GM21619 (cell line): ENCODE measurements around the gene TMEM140.
"Not testable (repeated sequence)": the region's sequence is repeated elsewhere in the genome, so short reads cannot be mapped to it uniquely, and the experiment has no call there.

ENCODE experiments used
- ATAC-seq: cut with Tn5 transposase; IDR thresholded peaks from one replicate; pipeline ENCODE4 v1.9.1; 2021; ENCODE audit not compliant: unreplicated experiment

TMEM140 gene

DNA sequence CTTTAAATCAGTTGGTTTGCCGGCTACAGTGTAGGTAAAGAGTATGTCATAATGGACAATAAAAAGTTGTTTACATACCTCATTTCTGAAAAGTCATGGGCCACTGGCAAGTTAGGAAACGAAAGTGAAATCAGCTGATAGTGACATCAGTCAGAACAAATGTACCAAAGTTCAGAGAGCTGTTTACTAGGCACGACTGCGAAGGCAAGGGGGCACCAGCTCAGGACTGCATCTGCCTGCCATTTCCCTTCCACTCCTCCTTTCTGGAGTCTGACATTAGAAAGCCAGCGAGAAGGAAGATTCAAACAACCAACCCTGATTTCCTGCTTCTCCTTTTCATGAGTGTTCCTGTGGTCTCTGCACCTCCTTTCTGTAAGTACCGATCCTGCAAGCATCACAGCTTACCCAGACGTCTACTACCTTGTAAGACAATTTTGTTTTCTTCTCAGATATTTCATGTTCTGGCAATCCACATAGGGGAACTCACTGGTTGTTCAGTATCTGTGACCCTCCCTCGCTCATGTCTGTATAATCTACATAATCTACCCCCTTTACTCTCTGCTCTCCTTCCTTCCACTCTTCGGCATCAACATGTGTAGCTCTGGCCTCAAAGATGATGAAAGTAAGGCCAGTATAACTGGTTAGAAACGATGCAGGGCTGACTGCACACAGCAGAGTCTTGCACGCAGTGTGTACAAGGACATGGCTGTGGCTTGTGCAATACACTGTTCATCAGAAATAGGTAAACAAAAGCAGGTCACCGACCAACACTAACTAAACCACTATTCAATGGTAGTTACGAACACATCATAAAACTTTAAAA, at the start of gene TMEM140:
Gene TMEM140 (plus strand): TSS at position 174 of the 823 bp plus-strand sequence. CDS start 16,370 bp downstream, outside the sequence.
- ATAC-seq, result peak; percentile 67

DNA sequence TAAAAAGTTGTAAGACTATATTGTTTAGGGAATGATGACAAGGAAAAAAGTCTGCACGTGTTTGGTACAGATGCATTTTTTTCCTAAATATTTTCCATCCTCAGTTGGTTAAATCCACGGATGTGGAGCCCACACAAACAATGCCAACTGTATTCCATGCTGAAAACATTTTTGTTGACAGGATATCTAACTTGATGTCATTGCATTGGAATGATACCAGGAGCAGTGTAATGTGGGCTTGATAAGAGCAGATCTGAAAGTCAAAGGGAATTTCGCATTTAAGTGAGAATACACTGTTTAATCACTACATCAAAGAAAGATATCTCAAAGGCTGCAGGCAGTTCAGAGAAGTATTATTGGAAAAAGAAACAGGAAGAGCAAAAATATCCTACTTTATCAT, 49.5 kb upstream of the TMEM140 start:
- no peak for ATAC-seq

DNA sequence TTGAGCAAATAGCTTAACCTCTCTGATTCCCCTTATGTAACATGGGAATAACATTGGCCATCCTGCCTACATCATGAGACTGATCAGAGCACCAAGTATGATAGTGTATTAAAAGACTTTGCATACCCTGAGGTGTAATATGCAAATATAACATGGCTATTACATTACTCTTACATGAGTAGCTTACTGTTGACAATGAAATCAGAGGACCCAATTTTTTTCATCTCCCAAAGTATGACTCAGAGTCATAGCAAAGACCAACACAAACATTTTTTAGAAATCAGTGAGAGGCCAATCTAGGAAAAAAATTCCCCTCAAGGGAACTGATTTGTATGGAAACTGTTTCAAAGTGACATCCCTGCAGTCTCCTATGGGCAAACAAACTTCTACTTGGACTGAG, 47.0 kb upstream of the TMEM140 start:
- no peak for ATAC-seq

DNA sequence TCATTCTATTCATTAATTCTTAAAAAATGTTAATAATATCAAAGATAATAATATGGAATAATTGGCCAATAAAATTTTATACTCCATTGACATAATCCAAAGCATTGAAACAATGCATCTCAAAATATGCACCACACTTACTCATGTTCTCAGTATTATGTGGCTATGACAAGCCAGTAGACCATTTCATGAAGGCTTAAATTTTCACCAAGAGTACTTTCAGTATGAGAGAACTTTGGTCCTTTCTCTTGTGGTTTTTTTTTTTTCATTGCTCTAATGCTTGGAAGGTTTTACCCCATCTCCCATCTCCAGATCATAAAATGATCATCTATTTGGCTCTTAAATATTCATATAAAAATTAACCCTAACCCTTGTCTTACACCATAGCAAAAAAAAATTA, 45.5 kb upstream of the TMEM140 start:
- peak; percentile 99 for ATAC-seq

DNA sequence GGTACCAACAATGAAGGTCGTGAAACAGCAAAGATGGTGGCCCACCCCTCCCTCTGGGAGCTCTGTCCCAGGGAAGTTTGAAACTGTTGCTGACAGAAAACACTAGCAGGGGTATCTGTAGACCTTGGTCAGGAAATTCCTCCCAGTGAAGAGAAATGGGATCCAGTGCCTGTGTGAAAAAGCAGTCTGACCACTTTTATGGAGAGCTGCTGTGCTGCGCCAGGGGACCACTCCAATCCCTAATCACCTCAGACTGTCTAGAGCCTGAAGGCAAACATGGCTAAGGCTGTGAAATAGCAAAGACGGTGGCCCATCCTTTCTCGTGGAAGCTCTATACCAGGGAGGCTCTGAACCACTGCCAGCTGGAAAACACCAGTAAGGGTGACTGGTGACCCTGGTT, 38.3 kb upstream of the TMEM140 start:
- no peak for ATAC-seq

DNA sequence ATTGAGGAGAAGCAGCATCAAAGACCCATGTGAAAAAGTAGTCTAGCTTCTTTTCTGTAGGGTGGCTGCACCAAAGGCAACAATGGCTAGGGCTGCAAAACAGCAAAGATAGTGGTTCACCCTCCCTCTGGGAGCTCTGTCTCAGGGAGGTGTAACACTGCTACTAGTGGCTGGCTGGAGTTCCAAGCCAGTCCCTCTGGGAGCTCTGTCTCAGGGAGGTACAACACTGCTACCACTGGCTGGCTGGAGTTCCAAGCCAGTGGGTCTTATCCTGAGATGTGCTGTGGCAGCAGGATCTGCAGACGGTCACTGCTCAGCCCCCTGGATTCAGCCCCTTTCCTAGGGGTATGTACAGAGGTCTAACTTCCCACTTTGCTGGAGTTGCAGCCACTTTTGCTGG, 37.9 kb upstream of the TMEM140 start:
- no peak for ATAC-seq

DNA sequence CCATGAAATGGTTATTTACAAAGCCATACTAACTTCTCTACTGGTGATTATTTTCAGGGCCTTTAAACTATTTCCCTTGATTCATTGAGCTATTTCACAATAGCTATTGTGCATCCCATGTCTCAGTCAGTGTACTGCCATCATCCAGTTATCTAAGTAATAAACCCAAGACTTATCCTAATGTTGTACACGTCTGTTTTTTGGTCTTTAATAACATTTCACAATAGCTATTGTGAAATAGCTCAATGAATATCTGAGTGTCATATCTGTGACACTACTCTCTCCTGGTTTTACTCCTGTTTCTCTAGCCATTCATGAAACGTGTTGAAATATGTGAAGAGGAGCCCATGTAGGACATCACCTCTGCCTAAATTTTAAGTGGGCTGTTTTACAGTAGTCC, 36.5 kb upstream of the TMEM140 start:
- no peak for ATAC-seq

DNA sequence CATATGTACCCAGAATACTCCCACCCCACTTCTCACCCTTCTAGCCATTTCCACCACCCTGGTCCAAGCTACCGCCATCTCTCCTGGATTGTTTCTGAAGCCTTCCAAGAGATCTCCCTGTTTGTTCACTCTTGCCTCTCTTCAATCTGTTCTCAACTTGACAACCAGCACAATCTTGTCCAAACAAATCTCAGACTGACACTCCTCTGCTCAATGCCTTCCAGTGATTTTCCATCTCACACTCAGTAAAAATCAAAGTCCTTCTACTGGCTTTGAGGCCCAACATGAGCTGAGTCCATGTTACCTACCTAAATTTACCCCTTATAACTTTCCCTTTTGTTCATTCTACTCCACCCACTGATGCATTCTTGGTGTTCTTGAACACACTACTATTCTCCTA, 33.2 kb upstream of the TMEM140 start:
- ATAC-seq, result no peak

DNA sequence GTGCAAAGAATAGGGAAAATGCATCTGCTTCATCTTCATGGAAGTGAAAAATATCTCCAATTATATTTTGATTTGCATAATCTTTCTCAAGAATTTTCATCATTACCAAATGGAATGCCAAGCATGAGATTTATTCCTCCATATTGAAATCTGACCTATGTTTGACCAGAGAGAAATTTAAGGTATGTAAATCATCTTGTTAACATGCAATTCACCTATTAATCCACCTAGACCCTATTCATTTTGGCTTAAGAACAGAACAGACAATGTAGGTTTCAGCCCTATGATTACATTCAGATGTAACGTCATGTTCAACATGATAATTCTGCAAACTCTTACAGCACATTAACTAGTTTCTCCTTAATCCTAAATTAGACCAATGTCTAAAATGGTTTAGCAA, 30.8 kb upstream of the TMEM140 start:
- no peak for ATAC-seq

DNA sequence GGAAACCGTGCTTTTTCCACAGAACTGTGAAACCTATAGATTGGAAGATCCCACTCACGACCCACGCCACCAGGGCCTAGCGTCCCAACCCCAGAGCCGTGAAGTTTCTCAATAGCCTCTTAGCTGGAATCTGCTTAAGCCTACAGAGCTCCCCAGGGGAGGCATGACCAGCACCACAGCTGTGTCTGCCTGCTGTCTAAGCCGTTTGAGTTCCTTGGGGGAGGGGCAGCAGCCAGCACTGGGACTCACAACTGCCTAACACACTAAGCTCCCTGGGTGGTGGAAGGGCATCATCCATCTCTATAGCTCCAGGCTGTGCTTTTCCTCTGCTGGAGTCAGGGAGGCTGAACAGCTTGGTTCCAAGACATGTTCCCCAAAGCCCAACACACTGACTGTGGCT, 26.0 kb upstream of the TMEM140 start:
- ATAC-seq, result no peak

DNA sequence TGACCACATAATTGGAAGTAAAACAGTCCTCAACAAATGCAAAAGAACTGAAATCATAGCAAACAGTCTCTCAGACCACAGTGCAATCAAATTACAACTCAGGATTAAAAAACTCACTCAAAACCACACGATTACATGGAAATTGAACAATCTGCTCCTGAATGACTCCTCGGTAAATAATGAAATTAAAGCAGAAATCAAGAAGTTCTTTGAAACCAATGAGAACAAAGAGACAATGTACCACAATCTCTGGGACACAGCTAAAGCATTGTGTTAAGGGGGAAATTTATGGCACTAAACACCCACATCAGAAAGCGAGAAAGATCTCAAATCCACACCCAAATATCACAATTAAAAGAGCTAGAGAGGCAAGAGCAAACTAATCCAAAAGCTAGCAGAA, 23.2 kb upstream of the TMEM140 start:
- not testable (repeated sequence) for ATAC-seq

DNA sequence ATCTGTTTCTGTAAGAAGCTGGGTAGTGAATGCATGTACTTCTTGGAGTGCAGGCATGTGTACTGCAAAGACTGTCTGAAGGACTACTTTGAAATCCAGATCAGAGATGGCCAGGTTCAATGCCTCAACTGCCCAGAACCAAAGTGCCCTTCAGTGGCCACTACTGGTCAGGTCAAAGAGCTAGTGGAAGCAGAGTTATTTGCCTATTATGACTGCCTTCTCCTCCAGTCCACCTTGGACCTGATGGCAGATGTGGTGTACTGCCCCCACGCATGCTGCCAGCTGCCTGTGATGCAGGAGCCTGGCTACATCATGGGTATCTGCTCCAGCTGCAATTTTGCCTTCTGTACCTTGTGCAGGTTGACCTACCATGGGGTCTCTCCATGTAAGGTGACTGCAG, 18.9 kb upstream of the TMEM140 start:
- no peak for ATAC-seq

DNA sequence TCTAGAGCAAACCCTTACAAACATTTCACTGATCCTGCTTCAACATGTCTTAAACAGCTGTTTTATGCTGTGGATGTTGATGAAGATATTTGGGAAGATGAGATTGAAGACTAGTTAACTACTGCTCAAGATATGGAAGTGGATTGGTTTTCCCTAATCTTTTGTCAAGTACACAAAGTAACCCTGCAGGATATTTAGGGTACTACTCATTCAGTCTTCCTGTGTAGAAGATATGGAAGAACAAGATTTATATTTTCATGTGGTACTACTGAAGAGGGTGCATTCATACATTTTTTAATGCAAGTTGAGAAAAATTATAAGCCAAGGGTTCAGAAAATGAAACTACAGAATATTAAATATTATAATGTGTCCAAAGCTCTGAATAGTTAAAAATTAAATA, 18.3 kb upstream of the TMEM140 start:
- ATAC-seq, result no peak

DNA sequence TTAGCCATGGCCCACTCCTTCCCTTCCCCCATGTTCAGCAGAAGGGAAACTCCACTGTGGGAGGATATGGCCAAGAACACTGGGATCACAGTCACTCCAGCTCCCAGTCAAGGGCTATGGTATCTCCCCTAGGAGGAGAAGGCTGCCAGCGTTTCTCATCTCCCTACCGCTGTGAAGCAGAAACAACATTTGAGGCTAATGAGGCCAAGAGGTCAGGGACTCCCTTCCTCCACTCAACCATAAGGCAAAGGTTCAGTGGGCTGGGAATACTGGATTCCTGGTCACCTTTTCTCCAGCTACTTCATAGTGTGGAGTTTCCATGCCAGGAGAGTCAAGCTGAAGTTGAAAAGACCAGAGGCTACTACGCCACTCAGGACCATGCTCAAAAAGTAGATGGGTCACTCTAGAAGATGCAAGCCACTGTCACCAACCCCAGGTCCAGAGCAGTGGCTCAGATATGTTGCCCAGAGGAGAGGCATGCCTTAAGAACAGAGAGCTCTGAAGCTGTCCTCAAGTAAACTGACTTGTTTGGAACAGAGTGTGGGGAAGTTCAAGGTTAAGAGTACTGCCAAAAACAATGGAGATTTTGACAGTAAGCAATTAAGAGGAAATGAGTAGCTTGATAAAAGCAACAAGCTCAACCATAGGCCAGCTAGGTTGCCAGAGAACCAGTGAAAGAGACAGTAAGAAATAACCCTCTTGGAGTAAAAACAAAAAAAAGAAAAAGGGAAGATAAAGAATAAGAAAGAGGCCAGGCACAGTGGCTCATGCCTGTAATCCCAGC, 3.8 kb upstream of the TMEM140 start:
- ATAC-seq, result no peak

DNA sequence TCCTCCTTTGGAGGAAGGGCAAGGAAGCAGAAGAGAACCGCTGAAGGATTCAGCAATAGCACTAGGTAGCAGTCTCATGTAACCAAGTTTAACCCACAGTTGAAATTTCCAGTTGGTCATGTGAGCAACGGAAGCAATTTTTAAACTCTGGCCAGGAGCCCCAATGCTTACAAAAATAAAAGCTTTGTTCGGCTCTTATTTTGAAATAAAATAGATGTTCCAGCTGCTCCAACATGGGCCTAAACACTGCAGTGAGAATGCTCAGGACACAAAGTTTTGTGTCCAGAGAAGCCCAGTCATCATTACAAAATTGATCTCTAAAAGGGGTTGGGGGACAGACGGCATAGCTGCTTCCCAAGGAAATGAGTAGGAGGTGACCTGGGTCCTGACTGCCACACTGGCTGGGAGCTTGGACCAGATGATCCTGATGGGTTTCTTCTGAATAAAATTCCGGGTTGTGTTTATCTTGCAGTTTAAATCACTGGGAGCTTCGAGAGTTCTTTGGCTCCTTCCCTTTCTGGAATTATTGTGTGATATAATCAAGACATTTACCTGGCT, 452 bp upstream of the TMEM140 start:
- no peak for ATAC-seq

DNA sequence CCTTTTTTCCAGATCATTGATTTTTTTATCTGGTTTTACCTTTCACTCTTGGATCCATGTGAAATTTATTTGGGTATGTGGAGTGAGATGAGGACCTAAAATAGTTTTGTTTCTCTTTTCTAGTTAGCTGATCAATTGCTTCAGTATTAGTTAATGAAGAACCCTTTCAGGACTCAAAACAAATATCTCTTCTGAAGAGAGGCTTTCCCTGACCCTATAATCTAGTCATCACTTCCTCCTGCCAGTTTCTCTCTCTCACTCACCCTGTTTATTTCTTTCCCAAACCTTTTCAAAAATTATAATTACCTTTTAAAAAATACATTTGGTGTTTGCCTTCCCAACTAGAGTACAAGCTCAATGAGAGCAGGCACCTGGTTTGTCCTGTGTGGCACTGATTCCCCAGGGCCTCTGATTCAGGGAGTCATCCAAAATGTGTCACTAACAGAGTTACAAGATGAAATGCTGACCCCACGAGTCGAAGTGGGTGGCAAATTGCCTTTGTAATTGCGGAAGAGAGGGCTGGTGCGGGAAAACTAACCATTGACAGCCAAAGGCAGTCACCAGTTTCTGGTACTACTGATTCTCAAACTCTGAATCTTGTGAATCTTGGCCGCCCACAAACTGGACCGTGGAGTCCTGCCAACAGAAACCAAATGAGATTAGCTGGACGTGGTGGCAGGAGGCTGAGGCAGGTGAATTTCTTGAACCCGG, 2.4 kb downstream of the TMEM140 start:
- ATAC-seq, result no peak

DNA sequence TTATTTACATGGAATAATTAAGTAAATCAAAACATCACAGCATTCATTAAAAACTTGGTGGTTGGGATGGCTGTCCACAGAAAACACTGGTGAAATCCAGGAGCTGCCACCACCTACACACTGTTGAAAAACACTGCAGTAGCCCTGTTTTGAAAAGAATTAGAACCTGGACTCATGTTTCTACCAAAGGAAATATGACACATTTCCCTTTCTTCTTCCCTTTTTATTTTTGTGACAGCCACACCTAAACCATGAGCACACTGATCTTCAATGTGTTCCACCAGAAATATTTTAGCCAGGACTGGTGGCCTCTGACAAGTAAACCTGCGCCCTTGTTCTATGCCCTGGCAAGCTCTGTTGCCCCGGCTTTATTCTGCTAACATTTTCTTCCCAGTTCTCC, 3.3 kb downstream of the TMEM140 start:
- no peak for ATAC-seq

DNA sequence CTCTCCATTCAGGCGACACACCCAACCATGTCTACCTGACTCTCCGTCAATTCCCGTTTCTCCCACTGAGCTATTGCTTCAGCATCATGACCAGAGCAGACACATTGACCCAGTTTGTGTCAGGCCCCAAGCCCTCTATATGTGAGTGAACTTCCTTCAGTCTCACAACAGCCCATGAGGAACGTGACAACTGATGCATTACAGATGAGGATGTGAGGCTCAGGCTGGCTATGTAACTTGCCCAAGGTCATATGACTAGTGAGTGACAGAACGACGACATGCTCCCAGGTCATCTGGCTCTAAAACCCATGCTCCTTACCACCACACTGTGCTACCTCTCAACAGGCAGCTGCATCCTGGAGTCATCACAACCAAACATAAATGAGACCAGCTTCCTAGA, 3.7 kb downstream of the TMEM140 start:
- no peak for ATAC-seq

DNA sequence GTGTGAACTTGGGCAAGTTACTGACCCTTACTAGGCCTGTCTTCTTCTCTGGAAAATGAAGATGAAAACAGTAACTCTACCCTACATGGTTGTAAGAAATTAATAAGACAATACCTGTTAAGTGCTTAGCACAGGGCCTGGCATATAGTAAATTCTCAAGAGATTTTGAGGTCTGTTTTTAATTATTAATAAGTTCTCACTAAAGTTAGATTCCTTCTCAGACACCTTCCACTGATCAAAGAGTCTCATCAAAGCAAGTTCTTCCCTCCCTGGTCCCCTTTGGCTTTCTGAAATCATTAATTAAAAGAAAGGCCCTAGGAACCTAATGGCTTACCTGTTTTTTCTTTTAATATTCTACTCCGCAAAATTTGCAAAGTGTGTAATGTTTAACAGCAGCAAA, 4.6 kb downstream of the TMEM140 start:
- no peak for ATAC-seq

DNA sequence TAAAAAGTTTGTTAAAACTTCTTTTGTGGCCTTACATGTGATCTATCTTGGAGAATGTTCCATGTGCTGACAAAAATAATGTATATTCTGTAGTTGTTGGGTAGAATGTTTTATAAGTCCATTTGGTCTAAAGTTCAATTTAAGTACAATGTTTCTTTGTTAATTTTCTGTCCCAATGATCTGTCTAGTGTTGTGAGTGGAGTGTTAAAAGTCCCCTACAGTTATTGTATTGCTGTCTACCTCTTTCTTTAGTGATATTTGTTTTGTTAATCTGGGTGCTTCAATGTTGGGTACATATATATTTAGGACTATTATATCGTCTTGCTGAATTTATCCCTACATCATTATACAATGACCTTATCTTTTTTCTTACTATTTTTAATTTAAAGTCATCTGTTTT, 6.9 kb downstream of the TMEM140 start:
- ATAC-seq, result no peak

DNA sequence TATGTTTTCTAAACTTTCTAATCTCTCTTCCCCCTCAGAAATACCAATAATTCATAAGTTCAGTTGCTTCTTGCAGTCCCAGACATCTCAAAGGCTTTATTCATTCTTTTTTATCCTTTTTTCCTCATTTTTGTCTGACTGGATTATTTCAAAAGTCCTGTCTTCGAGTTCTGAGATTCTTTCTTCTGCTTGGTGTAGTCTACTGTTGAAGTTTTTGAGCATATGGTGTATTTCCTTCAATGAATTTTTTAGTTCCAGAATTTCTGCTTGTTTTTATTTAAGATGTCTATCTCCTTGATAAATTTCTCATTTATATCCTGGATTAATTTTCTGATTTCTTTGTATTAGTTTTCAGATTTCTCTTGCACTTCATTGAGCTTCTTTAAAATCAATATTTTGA, 8.4 kb downstream of the TMEM140 start:
- ATAC-seq, result no peak
